Aorta (tissue), 5 donors: Measurements from ENCODE around the gene FXYD3. TPM values are rescaled to one million over a fixed set of nuclear protein-coding genes. Genes with fewer than 3 reads are reported as not detected.

Experiments used
- ATAC-seq: fragments of 200-7000 bp; cut with Tn5 transposase; one replicate; pipeline ENCODE4 v1.9.1; 2022; ENCODE audit warnings: moderate library complexity; ENCODE audit not compliant: low FRiP score
- DNase-seq, 2 donors: peaks; one replicate each; pipeline ENCODE4 v3.0.0-alpha.2; 2020
- H3K27ac ChIP-seq, 2 donors: one replicate each; pipeline ENCODE4 v1.5.1; 2013; ENCODE audit warnings: low read length in 2 of 2, mild to moderate bottlenecking in 2 of 2, moderate library complexity in 2 of 2, control low read depth in 1 of 2, inconsistent platforms in 1 of 2, low read depth in 1 of 2
- H3K27me3 ChIP-seq, 2 donors: one replicate each; pipeline ENCODE4 v1.6.1; 2013; ENCODE audit warnings: control low read depth in 1 of 2, low read length in 1 of 2, mild to moderate bottlenecking in 1 of 2, moderate library complexity in 1 of 2; ENCODE audit not compliant: insufficient read depth in 2 of 2, control insufficient read depth in 1 of 2
- H3K36me3 ChIP-seq, 2 donors: one replicate each; pipeline ENCODE4 v1.6.1; 2013; ENCODE audit warnings: control low read depth in 1 of 2, low read length in 1 of 2, mild to moderate bottlenecking in 1 of 2; ENCODE audit not compliant: insufficient read depth in 2 of 2, control insufficient read depth in 1 of 2
- H3K4me1 ChIP-seq, 2 donors: one replicate each; pipeline ENCODE4 v1.6.1; 2013; ENCODE audit warnings: low read length in 2 of 2, control low read depth in 1 of 2, mild to moderate bottlenecking in 1 of 2, moderate library complexity in 1 of 2; ENCODE audit not compliant: insufficient read depth in 2 of 2, control insufficient read depth in 1 of 2
- H3K4me3 ChIP-seq, 2 donors: one replicate each; pipeline ENCODE4 v1.5.1; 2013; ENCODE audit warnings: low read length in 2 of 2, control low read depth in 1 of 2, mild to moderate bottlenecking in 1 of 2
- H3K9me3 ChIP-seq: one replicate; pipeline ENCODE4 v1.6.1; 2013; ENCODE audit warnings: mild to moderate bottlenecking, low read length; ENCODE audit not compliant: control insufficient read depth
- whole genome bisulfite sequencing, 2 donors: extraction: QIAGEN DNeasy Blood & Tissue Kit; methylation state at CpG; one replicate each; pipeline ENCODE4 v1.1.7; 2013; 5-methylcytosine and 5-hydroxymethylcytosine counted together
- intact Hi-C, 2 donors: fragments of 100-400 bp; cut with DNase I; formaldehyde crosslinking; loops; one replicate each; pipeline versions ENCODE4 v1.14.2 to v1.15.0; 2022
- polyA plus RNA-seq, 2 donors: library from polyadenylated mRNA; stranded (reverse); fragments of 200-250 nt; gene quantifications; one replicate each; pipeline ENCODE4 v1.2.3, GENCODE V29; 2013
- total RNA-seq, 2 donors: library from RNA; stranded (reverse); fragmentation: NEBNext Ultra II Directional; extraction: Animal tissue kit (Norgen Biotek cat#: 25700); gene quantifications; one replicate each; pipeline ENCODE4 v1.2.1, GENCODE V29; 2021
- donor health status: healthy with polysubstance abuse.
- donor health status: Bipolar disorder and iron deficiency.
- donor health status: DM: no; HTN: no; CAD: no.
- donor health status: DM: no; HTN: no; CAD: no.
- donor health status: DM: yes; HTN: yes; CAD: no.

The FXYD3 gene
- total and polyA plus RNA-seq, 4 donors, result 0.49 to 77.6 (median 4.3) TPM

DNA sequence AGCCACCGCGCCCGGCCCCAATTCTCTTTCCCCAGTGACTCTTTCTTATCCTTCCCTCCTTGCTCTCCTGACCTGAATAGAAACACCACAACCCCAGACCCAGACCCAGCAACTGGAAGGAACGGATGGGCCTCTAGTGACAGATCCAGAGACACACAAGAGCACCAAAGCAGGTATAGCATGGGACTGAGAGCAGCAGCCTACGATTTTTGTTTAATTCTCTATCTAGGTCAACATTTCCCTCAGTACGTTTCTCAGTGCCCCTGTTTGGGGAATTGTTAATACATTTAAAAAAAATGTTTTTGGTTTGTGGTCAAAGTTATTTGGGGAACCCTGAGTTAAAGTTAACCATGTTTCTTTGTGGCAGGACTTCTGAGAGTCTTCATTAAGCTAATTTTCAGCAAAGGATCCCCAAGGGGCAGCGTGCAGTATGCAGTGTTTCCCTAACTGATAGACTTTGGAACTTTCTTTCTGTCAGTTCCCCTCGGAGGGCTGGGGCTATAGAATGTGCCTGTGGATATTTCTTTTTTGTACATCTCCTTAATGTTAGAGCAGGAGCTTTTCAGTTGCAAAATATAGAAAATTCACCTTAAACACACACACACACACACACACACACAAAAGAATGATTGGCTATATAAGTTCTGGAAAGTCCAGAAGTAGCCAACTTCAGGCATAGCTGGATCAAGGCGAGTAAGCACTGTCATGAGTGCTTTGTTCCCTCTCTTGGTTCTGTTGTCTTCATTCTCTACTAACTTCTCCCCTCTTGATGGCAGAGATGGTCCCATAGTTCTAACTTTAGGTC, 45.2 kb downstream of the FXYD3 start:
- no peak overlapping the region for H3K27ac ChIP-seq
- peaks cover 3 to 10% of the 10 kb centered on the region in 2 donors for H3K36me3 ChIP-seq
- intact Hi-C loops, result no loop called here
- H3K4me1 ChIP-seq, result no peaks in the 10 kb centered on the region
- peaks cover 10% of the 10 kb centered on the region for H3K9me3 ChIP-seq
- ATAC-seq (no peak), DNase-seq (no peak)
- no peaks in the 10 kb centered on the region for H3K27me3 ChIP-seq
- 86 to 87% methylated on average over 9 of the region's 9 CpGs for WGBS, 2 donors
- no peak overlapping the region for H3K4me3 ChIP-seq

DNA sequence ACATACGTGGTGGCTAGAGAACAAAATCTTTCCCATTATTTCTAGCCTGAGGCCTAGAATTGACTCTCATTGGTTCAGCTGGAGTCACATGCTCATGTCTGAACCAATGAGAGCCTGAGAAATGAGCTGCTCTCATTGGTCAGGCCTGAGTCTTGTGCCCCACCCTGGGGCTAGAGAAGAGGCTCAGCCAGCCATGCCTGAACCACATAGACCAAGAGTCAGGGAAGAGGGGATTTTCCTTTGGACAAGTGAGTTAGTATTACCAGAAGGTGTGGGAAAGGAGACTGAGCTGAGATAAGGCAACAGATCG, 45.8 kb downstream of the FXYD3 start:
- Histone ChIP-seq H3K27ac (no peak overlapping the region), H3K9me3 (peaks cover 14% of the 10 kb centered on the region), H3K27me3 (no peaks in the 10 kb centered on the region), H3K4me1 (no peaks in the 10 kb centered on the region), H3K36me3 (peaks cover 3 to 16% of the 10 kb centered on the region in 2 donors), H3K4me3 (no peak overlapping the region)
- 91 to 94% methylated on average over 2 of the region's 2 CpGs for WGBS, 2 donors
- no peak for DNase-seq
- ATAC-seq, result no peak
- intact Hi-C loops, result no loop called here

DNA sequence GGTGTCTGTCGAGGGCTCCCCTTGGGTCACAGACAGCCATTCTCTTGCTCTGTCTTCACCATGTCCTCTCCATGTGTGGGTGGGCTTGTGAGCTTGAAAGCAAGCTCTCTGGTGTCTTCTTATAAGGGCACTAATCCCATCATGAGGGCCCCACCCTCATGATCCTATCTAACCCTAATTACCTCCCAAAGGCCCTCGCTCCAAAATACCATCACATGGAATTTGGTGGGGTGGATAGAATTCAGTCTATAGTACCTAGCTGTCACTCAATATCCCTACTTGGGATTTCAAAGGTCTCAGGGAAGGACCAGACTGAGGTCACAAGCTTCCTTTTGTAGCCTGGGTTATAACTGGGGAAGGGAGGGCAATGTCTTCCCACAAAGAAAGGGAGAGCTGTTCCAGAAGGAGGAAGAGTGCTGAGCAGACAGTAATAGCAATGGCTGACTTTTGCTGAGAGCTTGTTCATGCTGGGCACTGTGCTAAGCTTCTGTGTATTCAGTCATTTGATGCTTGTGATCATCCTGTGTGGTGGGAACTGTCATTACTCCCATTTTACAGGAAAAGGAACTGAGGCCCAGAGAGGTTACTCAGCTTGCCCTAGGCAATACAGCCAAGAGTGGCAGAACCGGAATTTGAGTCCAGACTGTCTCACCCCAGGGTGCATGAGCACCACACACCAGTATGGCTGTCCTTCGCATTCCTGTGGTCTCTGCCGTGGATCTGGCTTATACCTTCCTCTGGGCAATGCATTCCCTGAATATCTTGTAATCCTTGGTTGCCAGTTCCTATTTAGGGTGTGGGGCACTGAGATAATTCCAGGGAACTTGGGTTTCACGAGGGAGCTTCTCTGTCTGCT, 47.1 kb downstream of the FXYD3 start:
- Histone ChIP-seq H3K27me3 (no peaks in the 10 kb centered on the region), H3K4me3 (no peak overlapping the region), H3K4me1 (no peaks in the 10 kb centered on the region), H3K9me3 (peaks cover 18% of the 10 kb centered on the region), H3K27ac (no peak overlapping the region), H3K36me3 (peaks cover 3 to 21% of the 10 kb centered on the region in 2 donors)
- intact Hi-C loops, result no loop called here
- WGBS, 2 donors, result 83 to 89% methylated on average over 6 of the region's 6 CpGs
- DNase-seq (no peak), ATAC-seq (no peak)

DNA sequence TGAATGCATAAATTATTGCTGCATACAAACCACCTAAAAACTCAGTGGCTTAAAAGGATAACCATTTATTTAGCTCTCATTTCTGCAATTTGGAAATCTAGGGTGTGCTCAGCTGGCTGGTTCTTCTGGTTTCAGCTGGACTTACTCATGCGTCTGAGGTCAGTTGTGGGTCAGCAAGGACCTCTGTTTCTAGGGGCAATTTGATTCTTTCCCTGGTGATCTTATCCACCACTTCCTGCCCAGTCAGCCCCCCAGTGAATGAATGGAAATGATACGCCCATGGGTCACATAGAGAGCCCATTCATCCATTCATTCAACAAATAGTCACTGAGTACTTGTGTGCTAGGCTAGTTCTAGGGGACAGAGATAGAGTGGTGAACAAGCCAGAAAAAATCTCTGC, 48.8 kb downstream of the FXYD3 start:
- no peaks in the 10 kb centered on the region for H3K27me3 ChIP-seq
- H3K4me3 ChIP-seq, result no peak overlapping the region
- no peak for DNase-seq
- H3K27ac ChIP-seq, result no peak overlapping the region
- intact Hi-C loops, result no loop called here
- no peaks in the 10 kb centered on the region for H3K4me1 ChIP-seq
- peaks cover 3 to 20% of the 10 kb centered on the region in 2 donors for H3K36me3 ChIP-seq
- peaks cover 18% of the 10 kb centered on the region for H3K9me3 ChIP-seq
- 50 to 93% methylated on average over 2 of the region's 2 CpGs for WGBS, 2 donors
- ATAC-seq, result no peak

DNA sequence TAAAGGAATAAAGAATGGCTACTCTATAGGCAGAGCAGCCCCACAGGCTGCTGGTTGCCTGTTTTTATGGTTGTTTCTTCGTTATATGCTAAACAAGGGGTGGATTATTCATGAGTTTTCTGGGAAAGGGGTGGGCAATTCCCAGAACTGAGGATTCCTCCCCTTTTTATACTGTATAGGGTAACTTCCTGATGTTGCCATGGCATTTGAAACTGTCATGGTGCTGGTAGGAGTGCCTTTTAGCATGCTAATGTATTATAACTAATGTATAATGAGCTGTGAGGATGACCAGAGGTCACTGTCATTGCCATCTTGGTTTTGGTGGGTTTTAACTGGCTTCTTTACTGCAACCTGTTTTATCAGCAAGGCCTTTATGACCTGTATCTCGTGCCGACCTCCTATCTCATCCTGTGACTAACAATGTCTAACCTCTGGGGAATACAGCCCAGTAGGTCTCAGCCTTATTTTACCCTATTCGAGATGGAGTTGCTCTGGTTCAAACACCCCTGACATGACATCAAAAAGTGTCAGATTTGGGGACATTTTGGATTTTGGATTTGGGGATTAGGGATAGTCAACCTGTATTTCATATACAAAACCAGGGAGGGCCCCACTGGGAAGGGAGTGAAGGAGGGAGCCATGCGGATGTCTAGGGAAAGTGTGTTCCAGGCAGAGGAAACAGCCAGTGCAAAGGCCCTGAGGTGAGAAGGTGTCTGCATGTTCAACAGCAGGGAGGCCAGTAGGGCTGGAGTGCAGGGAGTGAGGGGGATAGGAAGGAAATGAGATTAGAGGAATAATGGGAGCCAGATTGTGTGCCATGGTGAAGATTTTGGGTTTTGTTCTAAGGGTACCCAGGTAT, 49.8 kb downstream of the FXYD3 start:
- Histone ChIP-seq H3K4me3 (no peak overlapping the region), H3K9me3 (peaks cover 18% of the 10 kb centered on the region), H3K36me3 (peaks cover 3 to 20% of the 10 kb centered on the region in 2 donors), H3K27ac (no peak overlapping the region), H3K4me1 (no peaks in the 10 kb centered on the region), H3K27me3 (no peaks in the 10 kb centered on the region)
- intact Hi-C loops, result no loop called here
- 64 to 69% methylated on average over 5 of the region's 5 CpGs for WGBS, 2 donors
- ATAC-seq (no peak), DNase-seq (no peak)

DNA sequence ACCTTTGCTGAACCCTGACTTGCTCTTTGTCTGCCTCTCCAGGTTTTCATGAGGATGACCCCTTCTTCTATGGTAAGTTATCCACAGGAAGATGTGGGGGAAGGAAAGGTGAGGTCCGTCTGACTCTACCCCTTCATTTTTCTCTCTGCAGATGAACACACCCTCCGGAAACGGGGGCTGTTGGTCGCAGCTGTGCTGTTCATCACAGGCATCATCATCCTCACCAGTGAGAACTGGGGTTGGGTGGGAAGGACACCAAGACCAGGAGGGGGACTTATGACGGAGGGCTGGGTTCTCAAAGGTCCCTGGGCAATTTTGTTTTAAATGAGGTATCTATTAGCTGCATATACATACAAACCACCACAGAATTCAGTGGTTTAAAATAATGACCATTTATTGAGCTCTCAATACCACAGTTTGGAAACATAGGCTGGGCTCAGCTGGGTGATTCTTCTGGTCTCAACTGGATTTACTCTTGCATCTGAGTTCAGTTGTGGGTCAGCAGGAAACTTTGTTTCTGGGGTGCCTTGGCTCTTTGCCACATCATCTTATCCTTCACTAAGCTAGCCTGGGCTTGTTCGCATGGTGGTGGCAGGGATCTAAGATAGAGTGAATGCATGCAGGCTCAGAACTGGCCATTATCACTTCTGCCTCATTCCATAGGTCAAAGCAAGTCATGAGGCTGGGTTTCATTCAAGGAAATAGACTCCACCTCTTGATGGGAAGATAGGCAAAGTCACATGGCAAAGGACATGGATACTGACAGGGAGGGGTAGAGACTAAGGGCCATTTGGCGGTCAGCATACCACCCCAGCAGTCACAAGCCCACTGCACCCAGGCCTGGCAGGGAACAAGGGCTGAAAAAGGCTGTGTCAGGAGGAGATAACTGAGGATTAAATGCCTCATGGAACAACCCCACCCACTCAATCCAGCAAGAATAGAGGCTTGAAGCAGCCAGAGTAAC, 50.8 kb downstream of the FXYD3 start:
- no peaks in the 10 kb centered on the region for H3K4me1 ChIP-seq
- H3K4me3 ChIP-seq, result no peak overlapping the region
- intact Hi-C loops, result no loop called here
- peaks cover 3 to 19% of the 10 kb centered on the region in 2 donors for H3K36me3 ChIP-seq
- WGBS, 2 donors, result 90 to 96% methylated on average over 7 of the region's 7 CpGs
- ATAC-seq, result no peak
- H3K27me3 ChIP-seq, result no peaks in the 10 kb centered on the region
- H3K9me3 ChIP-seq, result peaks cover 18% of the 10 kb centered on the region
- no peak for DNase-seq
- H3K27ac ChIP-seq, result no peak overlapping the region

DNA sequence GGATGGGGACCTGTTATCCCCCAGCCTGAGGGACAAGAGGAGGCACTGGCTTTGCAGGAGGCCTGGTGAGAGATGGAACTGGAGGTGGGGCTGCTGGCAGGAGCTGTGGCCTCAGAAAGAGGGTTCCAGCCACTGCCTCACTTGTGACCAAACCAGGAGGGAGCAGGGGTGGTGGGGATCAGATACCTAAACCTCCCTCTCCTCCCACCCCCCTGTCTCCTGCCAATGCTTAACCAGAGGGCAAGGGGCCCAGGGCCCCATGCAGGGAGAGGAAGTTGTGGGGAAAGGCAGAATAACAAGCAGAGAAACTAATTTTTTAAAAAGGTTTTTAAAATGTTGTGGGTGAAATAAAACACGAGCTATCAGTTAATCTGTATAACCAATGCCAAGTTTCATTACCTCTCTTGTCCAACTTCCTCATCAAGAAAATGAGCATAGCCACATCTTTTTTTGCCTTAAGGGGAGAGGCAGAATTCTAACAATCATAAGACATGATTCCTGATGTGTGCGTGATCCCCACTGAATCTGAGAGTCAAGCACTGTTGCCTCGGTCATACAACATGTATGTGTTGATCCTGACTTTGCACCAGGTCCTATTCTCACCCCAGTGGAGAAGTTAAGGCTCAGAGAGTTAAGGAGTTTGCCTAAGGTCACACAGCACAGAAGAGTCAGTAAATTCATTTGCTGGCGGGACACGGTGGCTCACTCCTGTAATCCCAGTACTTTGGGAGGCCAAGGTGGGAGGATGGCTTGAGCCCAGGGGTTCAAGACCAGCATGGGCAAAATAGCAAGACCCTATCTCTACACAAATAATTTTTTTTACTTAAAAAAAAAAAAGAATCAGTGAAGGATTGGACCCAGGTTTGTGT, 51.9 kb downstream of the FXYD3 start:
- Histone ChIP-seq H3K9me3 (peaks cover 17% of the 10 kb centered on the region), H3K36me3 (peaks cover 3 to 18% of the 10 kb centered on the region in 2 donors), H3K27me3 (no peaks in the 10 kb centered on the region), H3K4me3 (no peak overlapping the region), H3K4me1 (no peaks in the 10 kb centered on the region), H3K27ac (no peak overlapping the region)
- 80 to 81% methylated on average over 5 of the region's 5 CpGs for WGBS, 2 donors
- DNase-seq (no peak), ATAC-seq (no peak)
- intact Hi-C loops, result no loop called here
